Measurements from ENCODE around the gene CD81. TPM values are rescaled to one million over a fixed set of nuclear protein-coding genes. Genes with fewer than 3 reads are reported as not detected.

Gene CD81
- total and polyA plus RNA-seq, 9 of the 15 experiments (the other 6 are each of a cell fraction or from before 2014, with no cell fraction given) = 2.4 to 189 (median 61.7) TPM

DNA sequence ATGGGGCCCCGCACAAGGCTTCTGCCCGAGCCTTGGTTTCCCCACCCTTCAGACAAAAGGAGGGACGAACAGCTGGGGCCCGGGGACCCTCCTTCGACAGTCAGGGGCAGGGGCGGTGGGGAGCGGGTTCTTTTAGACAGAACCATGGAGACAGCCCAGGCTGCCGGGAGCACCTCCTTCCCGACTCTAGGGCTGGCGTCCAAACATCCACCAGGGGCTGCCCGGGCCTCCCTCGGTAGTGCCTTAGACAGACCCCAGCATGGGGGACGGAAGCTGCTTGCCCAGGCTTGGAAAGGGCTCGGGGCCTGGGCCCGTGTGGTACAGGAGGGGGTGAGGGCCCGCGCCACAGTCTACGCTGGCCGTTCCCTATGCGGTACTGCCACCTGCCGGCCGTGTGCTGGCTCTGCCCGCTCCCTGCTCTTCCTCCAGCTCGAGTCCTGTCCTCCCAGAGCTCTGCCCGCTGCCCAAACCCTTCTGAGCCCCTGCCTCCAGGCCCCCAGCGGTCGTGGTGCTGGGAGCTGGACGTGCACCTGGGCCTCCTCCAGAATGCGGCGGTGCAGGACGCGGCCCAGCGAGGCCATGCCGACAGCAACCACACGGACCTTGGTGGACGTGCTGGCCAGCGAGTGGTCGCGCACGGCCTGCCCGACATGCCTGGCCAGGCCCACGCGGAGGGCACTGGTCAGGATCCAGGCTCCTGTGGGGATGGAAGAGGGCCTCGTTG is 43.6 kb downstream of the CD81 start (continued):
- peak; percentile 24; the same call in 1 of the 2 replicates for TF ChIP-seq USF1 (CRISPR knock-in tag; IDR thresholded peaks at IDR 0.05)
- peak; percentile 17 for TF ChIP-seq CTCFL (IDR thresholded peaks at IDR 0.05; ENCODE audit: borderline replicate concordance, insufficient read depth, low read depth, low read length, poor library complexity, severe bottlenecking)
- TF ChIP-seq, protein P1, sequence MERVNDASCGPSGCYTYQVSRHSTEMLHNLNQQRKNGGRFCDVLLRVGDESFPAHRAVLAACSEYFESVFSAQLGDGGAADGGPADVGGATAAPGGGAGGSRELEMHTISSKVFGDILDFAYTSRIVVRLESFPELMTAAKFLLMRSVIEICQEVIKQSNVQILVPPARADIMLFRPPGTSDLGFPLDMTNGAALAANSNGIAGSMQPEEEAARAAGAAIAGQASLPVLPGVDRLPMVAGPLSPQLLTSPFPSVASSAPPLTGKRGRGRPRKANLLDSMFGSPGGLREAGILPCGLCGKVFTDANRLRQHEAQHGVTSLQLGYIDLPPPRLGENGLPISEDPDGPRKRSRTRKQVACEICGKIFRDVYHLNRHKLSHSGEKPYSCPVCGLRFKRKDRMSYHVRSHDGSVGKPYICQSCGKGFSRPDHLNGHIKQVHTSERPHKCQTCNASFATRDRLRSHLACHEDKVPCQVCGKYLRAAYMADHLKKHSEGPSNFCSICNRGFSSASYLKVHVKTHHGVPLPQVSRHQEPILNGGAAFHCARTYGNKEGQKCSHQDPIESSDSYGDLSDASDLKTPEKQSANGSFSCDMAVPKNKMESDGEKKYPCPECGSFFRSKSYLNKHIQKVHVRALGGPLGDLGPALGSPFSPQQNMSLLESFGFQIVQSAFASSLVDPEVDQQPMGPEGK (CRISPR knock-in tag; IDR thresholded peaks at IDR 0.05; ENCODE audit: borderline replicate concordance) = no peak
- TF ChIP-seq ZFP36 (IDR thresholded peaks at IDR 0.05; ENCODE audit: low read depth, low read length, partially characterized antibody) = peak; percentile 22
- TF ChIP-seq NR0B1 (IDR thresholded peaks at IDR 0.05; ENCODE audit: partially characterized antibody) = no peak
- TF ChIP-seq ZHX1 (conservative IDR thresholded peaks at IDR 0.05; ENCODE audit: low read length) = no peak
- no peak for TF ChIP-seq SIN3B (IDR thresholded peaks at IDR 0.05; ENCODE audit: low read depth)
- 0 out of 2 replicates have a peak, but pooled peaks have one; percentile 18 for TF ChIP-seq SMAD4 (CRISPR knock-in tag; conservative IDR thresholded peaks at IDR 0.05)
- TF ChIP-seq ZFX (CRISPR knock-in tag; IDR thresholded peaks at IDR 0.05) = peak; percentile 41; the same call in 1 of the 2 replicates
- 0 out of 2 replicates have a peak, but pooled peaks have one; percentile 14 for TF ChIP-seq L3MBTL2 (IDR thresholded peaks at IDR 0.05)
- peak; percentile 35; the same call in 1 of the 2 replicates for TF ChIP-seq CXXC5 (CRISPR knock-in tag; IDR thresholded peaks at IDR 0.05)
- TF ChIP-seq RAD21 (CRISPR knock-in tag; conservative IDR thresholded peaks at IDR 0.05 in 1 of 2, IDR thresholded peaks at IDR 0.05 in 1 of 2) = peak; percentile 86 to 92
- TF ChIP-seq NFATC3 (IDR thresholded peaks at IDR 0.05) = no peak
- peak; percentile 73 to 79; a peak in 3 of 4 replicates for TF ChIP-seq MAZ (CRISPR knock-in tag; conservative IDR thresholded peaks at IDR 0.05 in 1 of 2, IDR thresholded peaks at IDR 0.05 in 1 of 2)
- TF ChIP-seq NEUROD1 (IDR thresholded peaks at IDR 0.05; ENCODE audit: borderline replicate concordance, low read depth, low read length, partially characterized antibody) = peak; percentile 14
